HPDE6-E6E7 (cell line): ENCODE data around the gene ZNF460.

Source experiments
- DNase-seq: peaks from one replicate; pipeline ENCODE4 v3.0.0; 2011; ENCODE audit warnings: missing footprints; ENCODE audit errors: extremely low spot score

The ZNF460 gene

DNA sequence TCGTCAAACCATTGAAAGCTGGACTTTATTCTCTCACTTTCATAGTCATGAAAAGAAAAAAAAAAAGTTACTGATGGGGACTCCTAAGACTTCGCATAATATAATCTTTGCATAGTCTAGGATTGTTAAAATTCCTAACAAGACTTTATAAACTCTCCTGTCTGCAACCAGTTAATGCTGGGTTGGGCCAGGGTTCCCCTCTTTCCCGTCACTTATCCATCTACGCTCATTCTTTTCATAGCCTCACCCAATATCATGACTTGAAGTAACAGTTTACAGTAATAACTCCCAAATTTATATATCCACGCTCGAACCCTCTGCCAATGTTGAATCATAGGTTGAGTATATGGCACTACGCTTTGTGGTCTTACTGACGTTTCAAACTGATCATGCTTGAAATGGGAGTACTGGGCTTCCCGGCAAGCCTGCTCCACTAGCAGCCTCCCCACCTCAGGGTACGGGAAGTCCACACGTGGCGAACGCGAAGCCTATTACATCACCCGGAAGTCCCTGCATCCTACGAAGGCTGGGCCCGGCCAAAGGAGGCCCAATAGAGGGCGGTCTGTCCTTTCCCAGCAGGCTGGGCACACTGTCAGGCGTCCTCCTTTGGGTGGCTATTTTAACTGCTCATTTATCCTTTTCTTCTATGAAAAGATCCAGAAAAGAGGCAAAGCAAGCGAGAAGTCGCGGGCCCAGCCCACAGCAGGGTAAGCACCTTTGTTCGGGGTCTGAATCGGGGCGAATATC lies 694 bp upstream of the ZNF460 start:
- peak; percentile 94 for DNase-seq

DNA sequence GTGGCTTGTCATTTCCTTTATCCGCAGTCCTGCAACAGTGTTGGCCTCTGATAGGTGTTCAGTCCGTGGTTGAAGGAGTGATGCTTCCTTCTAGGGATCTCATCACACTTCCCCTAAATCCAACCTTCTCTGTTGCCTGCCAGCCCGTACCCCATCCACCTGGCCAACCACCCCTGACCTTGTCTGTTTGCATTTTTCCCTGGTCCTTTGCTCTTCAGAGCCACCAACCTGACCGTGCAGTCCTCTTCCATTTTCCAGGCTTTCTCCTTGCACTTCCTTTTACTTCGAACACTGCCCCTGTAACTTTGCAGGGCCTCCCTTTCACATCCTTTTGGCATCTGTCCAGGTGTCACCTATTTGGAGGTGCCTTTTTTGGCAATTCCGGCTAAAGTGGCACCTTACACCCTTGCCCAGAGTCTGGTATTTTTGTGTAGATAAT lies 696 bp downstream of the ZNF460 start:
- DNase-seq: no peak

DNA sequence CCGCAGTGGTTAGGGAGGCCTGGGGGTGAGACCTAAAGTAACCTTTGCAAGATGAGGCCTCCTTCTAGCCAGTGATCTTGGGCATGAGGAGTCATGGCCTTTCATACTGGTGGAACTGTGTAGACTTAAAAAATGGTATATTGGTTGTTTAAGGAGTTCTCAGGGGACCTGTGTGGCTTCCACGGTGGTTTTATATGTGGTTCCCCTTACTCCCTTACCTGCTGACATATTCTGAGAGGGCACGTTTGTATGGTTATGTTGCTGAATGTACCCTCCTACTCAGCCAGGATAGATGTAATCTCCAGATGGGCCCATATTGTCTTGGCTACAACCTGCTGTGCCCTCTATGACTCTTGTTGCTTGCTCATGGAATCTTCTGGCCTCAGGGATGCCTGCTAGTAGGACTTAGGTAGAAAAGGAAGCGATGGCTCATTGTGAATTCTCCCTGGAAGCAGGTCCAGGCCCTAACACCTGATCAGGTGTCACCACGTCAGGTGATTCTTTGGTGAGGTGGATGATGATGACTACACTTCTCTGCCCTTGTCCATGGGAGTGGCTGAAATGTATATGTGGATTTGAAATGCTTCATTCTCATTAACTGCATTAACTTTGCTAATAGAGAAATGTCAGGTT lies 1.8 kb downstream of the ZNF460 start:
- DNase-seq: peak; percentile 66

DNA sequence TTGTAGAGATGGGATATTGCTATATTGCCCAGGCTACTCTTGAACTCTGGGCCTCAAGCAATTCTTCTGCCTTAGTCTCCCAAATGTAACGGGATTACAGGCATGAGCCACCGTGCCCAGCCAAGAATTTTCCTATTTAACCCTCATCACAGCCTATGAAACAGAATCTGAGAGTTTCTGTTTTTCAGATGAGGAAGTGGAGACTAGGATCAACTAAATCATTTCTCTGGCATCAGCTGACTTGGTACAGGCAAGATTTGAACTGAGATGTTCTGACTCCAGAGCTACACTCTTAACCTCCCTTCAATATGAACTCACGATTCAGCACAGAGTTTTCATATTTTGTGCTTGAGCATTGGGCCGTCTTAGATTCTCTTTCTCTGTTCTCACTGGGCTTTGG lies 8.1 kb downstream of the ZNF460 start:
- no peak for DNase-seq

DNA sequence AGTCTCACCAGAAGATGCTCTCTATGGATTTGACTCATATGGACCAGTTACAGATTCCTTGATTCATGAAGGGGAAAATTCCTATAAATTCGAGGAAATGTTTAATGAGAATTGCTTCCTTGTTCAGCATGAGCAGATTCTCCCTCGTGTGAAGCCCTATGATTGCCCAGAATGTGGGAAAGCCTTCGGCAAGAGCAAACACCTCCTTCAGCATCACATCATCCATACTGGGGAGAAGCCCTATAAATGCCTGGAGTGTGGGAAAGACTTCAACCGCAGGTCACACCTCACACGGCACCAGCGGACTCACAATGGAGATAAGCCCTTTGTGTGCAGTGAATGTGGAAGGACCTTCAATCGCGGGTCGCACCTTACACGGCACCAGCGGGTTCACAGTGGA lies 10.7 kb downstream of the ZNF460 start:
- no peak for DNase-seq

DNA sequence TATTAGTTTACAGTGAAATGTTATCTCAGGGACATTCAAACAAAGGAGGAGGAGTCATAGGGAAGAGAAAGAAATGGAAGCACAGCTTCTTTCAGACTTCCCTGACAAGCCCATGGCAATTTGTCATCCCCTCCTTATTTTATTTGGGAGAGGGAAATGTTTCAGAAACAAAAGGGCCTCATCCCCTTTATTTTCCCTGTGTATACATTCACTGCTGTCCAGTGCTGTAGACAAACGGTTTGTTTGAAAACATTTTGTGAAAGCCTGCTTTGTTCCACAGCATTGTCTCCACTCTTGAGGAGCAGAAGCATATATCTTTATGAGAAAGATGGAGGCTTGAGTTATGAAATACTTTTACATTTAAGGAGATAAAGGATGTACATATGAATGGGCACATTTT lies 12.3 kb downstream of the ZNF460 start:
- DNase-seq: no peak

DNA sequence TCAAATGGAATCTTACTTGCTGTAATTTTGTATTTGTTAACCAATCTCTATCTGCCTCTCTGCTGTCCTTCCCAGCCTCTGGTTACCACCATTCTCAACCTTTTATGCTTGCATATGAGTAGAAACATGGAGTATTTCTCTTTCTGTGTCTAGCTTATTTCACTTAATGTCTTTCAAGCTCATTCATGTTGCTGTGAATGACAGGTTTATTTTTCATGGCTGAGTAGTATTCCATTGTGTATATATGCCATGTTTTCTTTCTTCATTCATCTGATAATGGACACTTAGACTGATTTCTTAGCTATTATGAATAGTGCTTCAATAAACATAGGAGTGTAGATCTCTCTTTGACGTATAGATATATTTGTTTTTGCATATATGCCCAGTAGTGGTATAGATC lies 13.4 kb downstream of the ZNF460 start:
- no peak for DNase-seq

DNA sequence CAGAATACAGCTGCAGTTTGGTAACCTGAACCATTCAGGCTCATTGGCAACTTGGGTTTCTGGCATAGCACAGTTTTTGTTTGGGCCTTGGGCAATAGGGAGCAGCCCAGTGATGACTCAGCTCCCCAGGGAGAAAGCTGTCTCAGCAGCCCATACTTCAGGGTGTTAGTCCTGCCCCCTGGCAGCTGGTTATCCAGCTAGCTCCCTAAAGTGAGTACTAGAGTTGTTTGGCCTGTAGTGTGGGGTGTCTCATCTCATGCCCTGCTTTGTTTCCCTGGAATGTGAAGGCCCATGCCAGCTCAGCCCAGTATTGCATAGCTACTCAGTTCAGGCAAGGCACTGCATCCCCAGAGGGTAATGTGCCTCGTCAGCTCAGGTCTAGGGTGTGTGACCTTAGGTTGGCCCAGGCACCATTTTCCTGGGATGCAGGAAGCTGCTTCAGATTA lies 21.8 kb downstream of the ZNF460 start:
- peak; percentile 98 for DNase-seq

DNA sequence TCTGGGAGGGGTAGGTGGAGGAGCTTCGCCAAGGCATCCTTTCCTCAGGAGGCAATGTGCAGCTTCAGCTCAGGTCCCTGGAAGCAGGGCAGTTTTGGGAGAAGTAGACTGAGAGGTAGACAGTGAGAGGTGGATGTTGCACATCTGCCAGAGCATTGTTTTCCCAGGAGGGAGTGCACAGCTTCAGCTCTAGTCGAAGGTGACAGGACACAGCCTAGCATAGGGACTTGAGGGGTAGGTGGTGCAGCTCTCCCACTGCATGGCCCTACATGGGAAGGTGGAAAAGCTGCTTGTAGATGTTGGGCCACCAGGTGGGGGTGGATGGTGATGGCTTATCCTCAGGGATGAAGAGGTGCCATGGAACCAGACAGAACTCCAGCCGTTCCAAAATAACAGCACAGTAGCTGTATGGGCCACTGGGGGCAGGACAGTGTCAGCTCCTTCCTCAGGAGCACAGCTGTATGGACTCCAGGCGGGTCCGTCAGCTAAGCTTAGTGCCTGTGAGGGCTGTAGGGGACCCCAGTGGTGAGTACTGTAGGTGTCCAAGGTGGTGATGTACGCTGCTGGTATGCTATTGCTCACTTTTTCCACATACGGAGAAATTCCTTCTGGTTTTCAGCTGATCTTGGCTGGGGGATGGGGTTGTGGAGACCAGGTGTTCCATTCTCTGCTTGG lies 22.6 kb downstream of the ZNF460 start:
- DNase-seq: no peak

DNA sequence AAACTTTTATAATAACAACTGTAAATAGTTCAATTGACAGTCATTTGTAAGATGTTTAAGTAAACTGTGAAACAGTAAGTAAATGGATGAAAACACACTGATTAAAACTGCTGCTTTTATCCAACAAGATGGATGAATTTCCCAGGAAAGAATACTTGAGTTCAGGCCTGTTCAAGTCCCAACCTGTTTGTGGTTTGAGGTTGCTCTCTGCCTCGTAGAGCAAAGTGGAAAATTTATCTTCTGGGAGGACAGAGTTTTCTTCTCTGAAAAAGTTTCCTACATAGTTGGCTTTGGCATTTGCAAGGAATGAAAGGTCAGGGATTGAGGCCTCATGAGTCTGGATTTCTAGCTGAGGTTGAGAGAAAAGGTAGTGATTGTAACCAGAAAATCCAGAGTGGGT lies 24.8 kb downstream of the ZNF460 start:
- peak; percentile 26 for DNase-seq

DNA sequence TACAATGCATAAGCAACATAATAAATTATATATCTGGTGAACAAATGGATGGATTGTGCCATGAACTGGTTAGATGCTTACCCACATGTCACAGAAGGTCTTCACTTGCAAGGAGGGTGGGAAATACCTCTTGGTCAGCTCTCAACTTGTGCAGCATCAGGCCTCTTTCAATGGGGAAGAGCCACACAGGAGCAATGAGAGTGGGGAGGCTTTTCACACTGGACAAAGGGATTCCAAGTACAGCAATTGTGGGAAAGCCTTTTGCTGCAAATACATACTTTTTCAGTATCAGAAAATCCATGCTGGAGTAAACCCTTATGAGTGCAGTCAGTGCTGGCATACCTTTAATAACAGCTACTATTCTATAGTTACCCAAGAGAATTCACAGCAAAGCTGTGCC lies 28.2 kb downstream of the ZNF460 start:
- DNase-seq: no peak

DNA sequence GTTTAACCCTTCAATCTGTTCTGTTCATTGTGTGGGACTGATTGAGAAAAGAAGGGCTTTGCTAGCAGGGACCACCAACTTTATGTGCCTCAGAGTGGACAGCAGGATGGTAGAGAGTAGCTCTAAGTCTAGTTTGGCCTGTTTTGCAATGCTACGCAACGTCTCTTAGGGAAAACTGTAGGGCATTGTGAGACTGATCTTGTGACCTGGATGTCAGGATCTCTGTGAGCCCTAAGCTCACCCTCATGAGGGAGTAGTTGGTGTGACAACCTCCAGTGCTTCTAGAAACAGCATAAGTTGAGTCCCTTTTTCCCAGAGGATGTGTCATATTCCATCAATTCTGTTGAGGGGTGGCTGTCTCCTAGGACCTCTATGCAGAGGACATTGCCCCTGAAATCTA lies 30.5 kb downstream of the ZNF460 start:
- DNase-seq: no peak

DNA sequence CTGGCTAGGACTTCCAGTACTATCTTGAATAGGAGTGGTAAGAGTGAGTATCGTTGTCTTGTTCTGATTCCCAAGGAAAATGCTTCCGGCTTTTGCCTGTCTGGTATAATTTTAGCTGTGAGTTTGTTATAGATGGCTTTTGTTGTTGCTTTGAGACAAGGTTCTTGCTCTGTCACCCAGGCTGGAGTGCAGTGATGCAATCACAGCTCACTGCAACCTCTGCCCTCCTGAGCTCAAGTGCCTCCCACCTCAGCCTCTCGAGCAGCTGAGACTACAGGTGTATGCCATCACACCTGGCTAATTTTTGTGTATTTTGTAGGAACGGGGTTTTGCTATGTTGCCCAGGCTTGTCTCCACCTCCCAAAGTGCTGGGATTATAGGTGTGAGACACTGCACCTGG lies 33.9 kb downstream of the ZNF460 start:
- DNase-seq: no peak

DNA sequence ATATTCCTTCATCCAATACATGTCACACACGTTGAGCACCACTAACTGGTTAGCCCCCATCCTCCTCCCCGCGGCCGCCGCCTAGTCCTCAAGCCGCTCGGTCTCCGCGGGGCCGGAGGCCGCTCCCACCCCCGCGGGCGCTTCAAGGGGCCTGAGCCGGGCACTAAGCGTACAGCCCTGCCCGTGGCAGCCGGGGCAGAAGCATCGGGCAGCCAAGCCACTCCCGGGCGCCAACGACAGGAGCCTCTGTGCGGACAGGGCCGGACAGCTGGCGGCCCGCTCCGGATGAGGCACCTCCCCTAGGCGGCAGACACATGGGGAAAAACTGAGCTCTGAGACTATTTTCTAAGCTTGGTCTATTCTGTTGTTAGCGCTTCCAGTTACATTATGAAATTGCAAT lies 37.2 kb downstream of the ZNF460 start:
- DNase-seq: no peak

DNA sequence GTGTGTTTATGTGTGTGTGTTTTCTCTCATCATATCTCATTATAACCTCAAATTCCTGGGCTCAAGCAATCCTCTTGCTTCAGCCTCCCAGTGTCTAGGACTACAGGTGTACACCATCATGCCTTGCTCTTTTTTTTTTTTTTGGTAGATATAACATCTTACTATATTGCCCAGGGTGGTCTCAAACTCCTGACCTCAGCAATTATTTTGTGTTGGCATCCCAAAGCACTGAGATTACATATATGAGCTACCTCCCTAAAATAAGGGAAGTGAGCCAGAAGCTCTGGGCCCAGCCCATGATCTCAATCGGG lies 39.5 kb downstream of the ZNF460 start:
- DNase-seq: no peak

DNA sequence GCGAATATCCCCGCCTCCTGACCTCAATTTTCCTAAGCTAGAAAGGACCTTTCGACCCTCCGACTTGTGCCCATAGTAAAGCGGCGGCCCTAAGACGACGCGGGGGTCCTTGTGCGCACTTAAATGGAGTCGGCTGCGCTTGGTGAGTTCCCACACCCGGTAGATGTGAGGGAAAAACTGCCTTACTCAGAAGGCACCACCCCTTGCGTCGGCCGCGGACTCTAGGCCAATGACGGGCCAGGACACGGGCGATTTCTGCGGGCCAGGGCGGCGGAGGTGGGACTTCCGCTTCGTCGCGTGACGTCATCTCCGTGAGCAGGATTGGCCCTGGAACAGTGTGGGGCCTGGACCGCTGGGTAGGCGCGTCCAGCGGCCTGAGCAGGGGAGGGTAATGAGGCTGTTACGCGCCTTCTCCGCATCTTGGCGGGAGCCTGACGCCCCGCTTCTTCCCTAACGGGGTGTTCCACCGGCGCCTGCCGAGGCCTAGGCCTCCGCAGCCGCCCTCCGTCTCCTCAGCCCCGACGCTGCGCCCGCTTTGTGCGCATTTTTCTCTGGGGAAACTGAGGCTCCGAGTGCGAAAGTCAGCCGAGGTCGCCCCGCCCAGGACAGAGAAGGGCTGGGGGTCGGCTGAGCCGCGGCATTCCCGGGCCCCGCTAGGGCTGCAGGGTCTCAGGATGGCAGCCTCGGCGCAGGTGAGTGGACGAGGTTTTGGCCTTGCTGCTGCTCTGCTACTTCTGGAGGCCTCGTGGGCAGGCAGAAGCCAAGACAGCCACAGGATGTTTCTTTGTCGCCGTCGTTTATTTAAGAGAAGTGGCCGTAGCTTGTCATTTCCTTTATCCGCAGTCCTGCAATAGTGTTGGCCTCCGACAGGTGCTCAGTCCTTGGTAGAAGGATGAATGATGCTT lies 40.1 kb downstream of the ZNF460 start, which contains the start of gene ZNF543:
ZNF543 (plus strand) TSS at position 293 of the 905 bp plus-strand sequence; CDS start at position 675, 382 bp downstream.
- DNase-seq: peak; percentile 98

DNA sequence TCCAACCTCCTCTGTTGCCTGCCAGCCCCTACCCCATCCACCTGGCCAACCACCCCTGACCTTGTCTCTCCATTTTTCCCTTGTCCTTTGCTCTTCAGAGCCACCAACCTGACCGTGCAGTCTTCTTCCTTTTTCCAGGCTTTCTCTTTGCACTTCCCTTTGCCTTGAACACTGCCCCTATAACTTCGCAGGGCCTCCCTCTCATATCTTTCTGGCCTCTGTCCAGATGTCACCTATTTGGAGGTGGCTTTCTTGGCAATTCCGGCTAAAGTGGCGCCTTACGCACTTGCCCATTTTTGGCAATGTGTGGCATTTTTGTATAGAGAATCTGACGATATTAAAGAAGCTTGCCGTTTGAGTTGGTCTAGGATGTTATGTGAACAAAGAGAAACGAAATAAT lies 40.8 kb downstream of the ZNF460 start:
- no peak for DNase-seq

DNA sequence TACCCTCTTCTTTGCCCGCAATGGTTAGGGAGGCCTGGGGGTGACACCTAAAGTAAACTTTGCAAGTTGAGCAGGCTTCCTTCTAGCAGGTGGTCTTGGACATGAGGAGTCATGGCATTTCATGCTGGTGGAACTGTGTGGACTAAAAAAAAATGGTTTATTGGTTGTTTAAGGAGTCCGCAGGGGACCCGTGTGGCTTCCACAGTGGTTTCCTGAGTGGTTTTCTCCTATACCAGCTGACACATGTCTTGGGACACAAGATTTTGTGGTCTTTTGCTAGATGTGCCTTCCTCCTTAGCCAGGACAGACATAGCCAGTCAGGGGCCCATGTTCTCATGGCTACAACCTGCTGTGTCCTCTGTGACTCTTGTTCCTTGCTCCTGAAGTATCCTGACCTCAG lies 41.5 kb downstream of the ZNF460 start:
- DNase-seq: no peak

DNA sequence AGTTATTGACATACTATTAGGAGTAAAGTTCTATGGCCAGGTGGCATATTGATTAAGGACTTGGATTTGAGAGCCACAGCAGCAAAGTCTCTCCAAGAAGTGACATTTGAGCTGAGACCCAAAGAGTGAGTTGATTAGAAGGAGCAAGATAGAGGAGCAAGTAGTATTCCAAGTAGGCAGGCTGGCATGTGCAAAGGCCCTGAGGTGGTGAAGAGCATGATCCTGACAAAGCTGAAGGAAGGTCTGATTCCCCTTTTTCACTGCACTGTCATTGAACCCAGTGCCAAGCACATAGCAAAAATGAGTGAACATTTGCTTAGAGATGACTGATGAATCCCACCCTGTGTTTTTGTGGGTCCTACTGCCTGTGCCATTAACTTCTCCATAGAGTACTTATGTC lies 44.7 kb downstream of the ZNF460 start:
- no peak for DNase-seq

DNA sequence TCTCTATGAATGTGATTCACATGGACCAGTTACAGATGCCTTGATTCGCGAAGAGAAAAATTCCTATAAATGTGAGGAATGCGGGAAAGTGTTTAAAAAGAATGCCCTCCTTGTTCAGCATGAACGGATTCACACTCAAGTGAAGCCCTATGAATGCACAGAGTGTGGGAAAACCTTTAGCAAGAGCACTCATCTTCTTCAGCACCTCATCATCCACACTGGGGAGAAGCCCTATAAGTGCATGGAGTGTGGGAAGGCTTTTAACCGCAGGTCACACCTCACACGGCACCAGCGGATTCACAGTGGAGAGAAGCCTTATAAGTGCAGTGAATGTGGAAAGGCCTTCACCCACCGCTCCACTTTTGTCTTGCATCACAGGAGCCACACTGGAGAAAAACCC lies 47.7 kb downstream of the ZNF460 start:
- DNase-seq: no peak

DNA sequence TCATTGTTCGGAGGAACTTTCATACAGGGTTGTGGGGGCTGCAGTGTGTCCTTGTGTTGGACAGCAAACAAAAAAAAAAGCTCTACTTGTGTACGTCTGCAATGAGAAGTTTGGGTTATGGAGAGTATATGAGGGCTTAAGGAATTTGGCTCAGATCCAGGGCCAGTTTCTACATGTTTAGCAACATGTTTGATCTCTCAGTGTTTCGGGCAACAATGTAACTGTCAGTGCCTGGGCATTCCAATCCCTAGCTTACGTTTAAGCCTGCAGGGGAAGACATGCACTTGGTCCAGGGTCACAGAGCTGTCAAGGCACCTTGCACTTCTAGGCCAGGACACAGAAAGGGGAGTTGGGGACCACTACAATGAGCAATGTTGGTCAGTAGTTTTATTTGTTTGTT lies 53.9 kb downstream of the ZNF460 start:
- DNase-seq: peak; percentile 69

DNA sequence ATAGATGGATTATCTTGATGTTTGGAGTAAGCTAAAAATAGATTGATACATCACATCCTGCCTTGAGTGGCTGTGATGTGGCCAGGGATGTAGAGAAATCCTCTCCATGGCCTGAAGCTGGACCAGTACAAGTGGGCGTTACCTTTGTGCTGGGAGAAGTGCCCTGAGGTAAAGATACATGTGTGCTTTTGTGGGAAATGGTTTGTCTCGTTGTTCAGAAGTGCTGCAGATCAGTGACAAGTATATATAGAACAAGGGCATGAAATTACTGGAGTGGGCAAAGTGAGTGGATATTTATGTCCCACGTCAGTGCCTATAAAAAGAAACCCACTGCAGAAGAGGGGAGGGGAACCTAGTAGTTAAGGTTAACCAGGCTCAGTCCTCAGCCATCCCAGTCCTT lies 58.6 kb downstream of the ZNF460 start:
- DNase-seq: no peak
